Endothelial cell of umbilical vein (primary cell): ENCODE results near the gene TMEFF1. TPM values are rescaled to one million over a fixed set of nuclear protein-coding genes. Genes with fewer than 3 reads are reported as not detected.

Experiments used
- BruUV-seq: library from RNA; stranded (reverse); fragments of 400-500 nt; replicated peaks from 2 replicates; lab custom pipeline; 2021; lab: Mats Ljungman, UMichigan
- CTCF ChIA-PET: fragments of 300-600, 350-600 bp; sonication (Branson Sonifier 250); formaldehyde crosslinking; loops from one replicate; lab custom pipeline; 2021; ENCODE audit warnings: antibody characterized with exemption, inconsistent platforms; lab: Charles Lee
- POLR2A ChIA-PET: fragments of 300-600, 350-600 bp; sonication (Branson Sonifier 250); formaldehyde crosslinking; loops from one replicate; lab custom pipeline; 2021; ENCODE audit warnings: antibody characterized with exemption, inconsistent platforms; lab: Charles Lee
- DNase-seq: peaks from one replicate; pipeline ENCODE4 v3.0.0-alpha.2; 2011; ENCODE audit warnings: low read depth, low spot score
- FAIRE-seq: peaks from 2 replicates; lab custom pipeline; 2011; peaks lifted over from hg19 to GRCh38; lab: Jason Lieb, UNC
- H2AFZ ChIP-seq: 2 replicates; pipeline ENCODE4 v1.6.0; 2012; ENCODE audit warnings: low read depth, low read length, control low read depth, inconsistent platforms
- H3K27ac ChIP-seq: 2 replicates; pipeline ENCODE4 v1.5.1; 2011; ENCODE audit warnings: low read depth, mild to moderate bottlenecking, control low read depth, low read length, moderate library complexity; ENCODE audit not compliant: insufficient read depth
- H3K27me3 ChIP-seq, 2 experiments: 2 replicates each; pipeline versions ENCODE4 v1.6.0 to v1.6.1; 2011; ENCODE audit warnings: low read length in 2 of 2, mixed read lengths in 1 of 2; ENCODE audit not compliant: control insufficient read depth in 2 of 2, insufficient read depth in 2 of 2
- H3K36me3 ChIP-seq, 2 experiments: 2 replicates in 1 of 2; 3 replicates in 1 of 2; pipeline ENCODE4 v1.5.1; 2011; ENCODE audit warnings: low read length in 2 of 2, mild to moderate bottlenecking in 1 of 2, moderate library complexity in 1 of 2; ENCODE audit not compliant: control insufficient read depth in 2 of 2, insufficient read depth in 2 of 2; ENCODE audit errors: extremely low read depth in 1 of 2
- H3K4me1 ChIP-seq: 3 replicates; pipeline ENCODE4 v1.5.1; 2011; ENCODE audit warnings: mild to moderate bottlenecking, low read length; ENCODE audit not compliant: control insufficient read depth, insufficient read depth; ENCODE audit errors: extremely low read depth
- H3K4me2 ChIP-seq: 2 replicates; pipeline ENCODE4 v1.6.1; 2011; ENCODE audit warnings: low read length, control low read depth, mixed read lengths; ENCODE audit not compliant: insufficient read depth
- H3K4me3 ChIP-seq, 3 experiments: fragments of 200-600 bp in 1 of 3; sonication (generic), shearing (Covaris generic) in 1 of 3; replicated peaks in 1 of 3; 2 replicates each; pipeline ENCODE4 v1.5.1; 2011 to 2016; ENCODE audit warnings: control low read depth in 3 of 3, low read length in 3 of 3, mild to moderate bottlenecking in 2 of 3, inconsistent platforms in 1 of 3, low read depth in 1 of 3, moderate library complexity in 1 of 3; ENCODE audit not compliant: insufficient read depth in 1 of 3
- H3K79me2 ChIP-seq: 2 replicates; pipeline ENCODE4 v1.6.0; 2012; ENCODE audit warnings: low read length, inconsistent platforms; ENCODE audit not compliant: control insufficient read depth, insufficient read depth
- H3K9ac ChIP-seq: replicated peaks from 2 replicates; pipeline ENCODE3; 2011; ENCODE audit warnings: low read length, control low read depth; ENCODE audit not compliant: insufficient read depth; ENCODE audit errors: extremely low read depth
- H3K9me1 ChIP-seq: replicated peaks from 3 replicates; pipeline ENCODE4 v1.6.0; 2011; ENCODE audit warnings: mild to moderate bottlenecking, low read length; ENCODE audit not compliant: control insufficient read depth, insufficient read depth; ENCODE audit errors: extremely low read depth
- H3K9me3 ChIP-seq: replicated peaks from 2 replicates; pipeline ENCODE4 v1.5.1; 2012; ENCODE audit warnings: low read length, inconsistent platforms; ENCODE audit not compliant: control insufficient read depth, insufficient read depth
- H4K20me1 ChIP-seq: replicated peaks from 2 replicates; pipeline ENCODE3; 2011; ENCODE audit warnings: mild to moderate bottlenecking, low read length; ENCODE audit not compliant: control insufficient read depth, insufficient read depth; ENCODE audit errors: extremely low read depth
- FOS ChIP-seq: IDR thresholded peaks from 2 replicates; pipeline ENCODE4 v1.6.1; 2011; ENCODE audit warnings: mild to moderate bottlenecking, low read length, moderate library complexity, borderline replicate concordance; ENCODE audit not compliant: insufficient read depth
- GATA2 ChIP-seq: IDR thresholded peaks from 2 replicates; pipeline ENCODE4 v1.7.0; 2011; ENCODE audit warnings: low read depth, mild to moderate bottlenecking, moderate library complexity, mixed read lengths, low read length; ENCODE audit not compliant: insufficient read length, insufficient read depth
- JUN ChIP-seq: IDR thresholded peaks from 2 replicates; pipeline ENCODE4 v1.6.1; 2011; ENCODE audit warnings: borderline replicate concordance, low read depth; ENCODE audit not compliant: insufficient read length, insufficient read depth
- MYC ChIP-seq: IDR thresholded peaks from one replicate; pipeline ENCODE4 v1.6.1; 2011; ENCODE audit warnings: mild to moderate bottlenecking, low read depth, low read length
- POLR2AphosphoS5 ChIP-seq: IDR thresholded peaks from 2 replicates; pipeline ENCODE4 v1.6.1; 2012; ENCODE audit warnings: low read depth, mild to moderate bottlenecking, control low read depth, low read length, moderate library complexity; ENCODE audit not compliant: insufficient read depth
- dilution Hi-C: fragments of 300-500 bp; cut with MboI; formaldehyde crosslinking; loops from one replicate; pipeline ENCODE4 v1.15.0; 2019; ENCODE audit warnings: low sequenced_read_pairs; ENCODE audit not compliant: extremely low pct_ligation_motif_present
- intact Hi-C: fragments of 100-400 bp; cut with micrococcal nuclease; formaldehyde crosslinking; loops from one replicate; pipeline ENCODE4 v1.10.0; 2022
- polyA plus RNA-seq, 4 experiments: library from polyadenylated mRNA; depleted of rRNA in 3 of 4; stranded (reverse) in 3 of 4; unstranded in 1 of 4; fragments of >200 nt; gene quantifications; 2 replicates each; pipeline versions ENCODE4 v1.2.1 to v1.2.3, GENCODE V29; 2011 to 2012; ENCODE audit warnings: missing spikeins in 1 of 4
- total RNA-seq: library from RNA; stranded (reverse); gene quantifications from 2 replicates; pipeline ENCODE4 v1.2.3, GENCODE V29; 2021
- TF ChIP-seq, protein P1 (sequence below), 2 donors: IDR thresholded peaks; 1 replicate in 1 of 2; 2 replicates in 1 of 2; pipeline ENCODE4 v1.5.1; 2011; ENCODE audit warnings: low read length in 2 of 2, mild to moderate bottlenecking in 2 of 2, moderate library complexity in 2 of 2, control low read depth in 1 of 2, inconsistent platforms in 1 of 2, low read depth in 1 of 2; ENCODE audit not compliant: insufficient read depth in 1 of 2; ENCODE audit errors: extremely low read depth in 1 of 2

The TMEFF1 gene
- total and polyA plus RNA-seq, 2 donors (not counting 3 experiments of a cell fraction or from before 2014, with no cell fraction given): 3.0 to 14.6 TPM

DNA sequence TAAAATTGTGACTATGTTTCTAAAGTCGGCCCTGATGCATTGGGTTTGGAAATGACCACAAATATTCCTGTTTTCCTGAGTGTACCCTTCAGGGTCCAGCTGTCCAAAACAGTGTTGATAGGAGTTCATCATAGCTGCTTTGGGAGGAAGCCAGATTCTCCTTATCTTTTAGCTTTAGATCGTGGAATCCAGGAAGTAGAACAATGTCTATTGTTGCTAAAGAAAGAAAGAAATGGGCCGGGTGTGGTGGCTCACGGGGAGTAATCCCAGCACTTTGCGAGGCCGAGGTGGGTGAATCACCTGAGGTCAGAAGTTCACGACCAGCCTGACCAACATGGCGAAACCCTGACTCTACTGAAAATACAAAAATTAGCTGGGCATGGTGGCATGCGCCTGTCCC, 114.4 kb downstream of the TMEFF1 start:
- no peaks in the 10 kb centered on the region for H4K20me1 ChIP-seq
- peak overlapping the region; percentile 55 for H3K4me2 ChIP-seq
- H3K27me3 ChIP-seq: no peaks in the 10 kb centered on the region
- ChIA-PET CTCF (interaction anchor here (0.7 to 1.8 kb wide), 5 partner anchors 9 to 82 kb away, joined by 3 to 10 read pairs (median 3); no protein-coding TSS in a partner anchor), POLR2A (interaction anchor here (0.5 to 1.4 kb wide), 2 partner anchors 39 to 505 kb away, joined by 3 read pairs; no protein-coding TSS in a partner anchor)
- H3K9me1 ChIP-seq: no peaks in the 10 kb centered on the region
- H2AFZ ChIP-seq: peak overlapping the region; percentile 22
- peak; percentile 89 for FAIRE-seq
- dilution Hi-C loops (no loop called here), intact Hi-C loops (loop anchor here (1.0 to 5.0 kb wide), 3 partner anchors 38 to 500 kb away; no protein-coding TSS in a partner anchor)
- H3K4me1 ChIP-seq: peaks cover 31% of the 10 kb centered on the region
- no peak overlapping the region for H3K4me3 ChIP-seq
- BruUV-seq: no TSS peak
- peak; percentile 86 for DNase-seq
- H3K27ac ChIP-seq: peak overlapping the region; percentile 70
- H3K9me3 ChIP-seq: no peaks in the 10 kb centered on the region
- H3K9ac ChIP-seq: no peak overlapping the region
- H3K79me2 ChIP-seq: no peaks in the 10 kb centered on the region
- peak; percentile 47 for TF ChIP-seq POLR2AphosphoS5
- peak; percentile 83 for TF ChIP-seq GATA2
- peak; percentile 28 for TF ChIP-seq JUN
- TF ChIP-seq, protein P1, sequence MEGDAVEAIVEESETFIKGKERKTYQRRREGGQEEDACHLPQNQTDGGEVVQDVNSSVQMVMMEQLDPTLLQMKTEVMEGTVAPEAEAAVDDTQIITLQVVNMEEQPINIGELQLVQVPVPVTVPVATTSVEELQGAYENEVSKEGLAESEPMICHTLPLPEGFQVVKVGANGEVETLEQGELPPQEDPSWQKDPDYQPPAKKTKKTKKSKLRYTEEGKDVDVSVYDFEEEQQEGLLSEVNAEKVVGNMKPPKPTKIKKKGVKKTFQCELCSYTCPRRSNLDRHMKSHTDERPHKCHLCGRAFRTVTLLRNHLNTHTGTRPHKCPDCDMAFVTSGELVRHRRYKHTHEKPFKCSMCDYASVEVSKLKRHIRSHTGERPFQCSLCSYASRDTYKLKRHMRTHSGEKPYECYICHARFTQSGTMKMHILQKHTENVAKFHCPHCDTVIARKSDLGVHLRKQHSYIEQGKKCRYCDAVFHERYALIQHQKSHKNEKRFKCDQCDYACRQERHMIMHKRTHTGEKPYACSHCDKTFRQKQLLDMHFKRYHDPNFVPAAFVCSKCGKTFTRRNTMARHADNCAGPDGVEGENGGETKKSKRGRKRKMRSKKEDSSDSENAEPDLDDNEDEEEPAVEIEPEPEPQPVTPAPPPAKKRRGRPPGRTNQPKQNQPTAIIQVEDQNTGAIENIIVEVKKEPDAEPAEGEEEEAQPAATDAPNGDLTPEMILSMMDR (IDR thresholded peaks at IDR 0.05; ENCODE audit: extremely low read depth in 1 of 2, insufficient read depth in 1 of 2, low read depth in 1 of 2, low read length in 2 of 2): no peak
- peak; percentile 42 for TF ChIP-seq FOS
- no peak for TF ChIP-seq MYC
- no peaks in the 10 kb centered on the region for H3K36me3 ChIP-seq
